ENCODE results near the gene GPATCH8.

The GPATCH8 gene

DNA sequence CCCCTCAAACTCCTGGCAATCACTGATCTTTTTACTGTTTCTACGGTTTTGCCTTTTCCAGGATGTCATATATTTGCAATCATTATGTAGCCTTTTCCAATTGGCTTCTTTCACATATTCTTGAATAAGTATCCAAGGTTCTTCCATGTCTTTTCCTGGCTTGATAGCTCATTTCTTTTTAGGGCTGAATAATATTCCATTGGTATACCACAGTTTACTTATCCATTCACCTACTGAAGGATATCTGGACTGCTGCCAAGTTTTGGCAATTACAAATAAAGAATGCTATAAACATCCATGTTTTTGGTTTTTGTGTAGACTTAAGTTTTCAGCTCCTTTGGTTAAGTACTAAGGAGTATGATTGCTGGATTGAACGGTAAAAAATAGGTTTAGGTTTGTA lies 16.0 kb downstream of the GPATCH8 start:
- TF ChIP-seq, protein P1, sequence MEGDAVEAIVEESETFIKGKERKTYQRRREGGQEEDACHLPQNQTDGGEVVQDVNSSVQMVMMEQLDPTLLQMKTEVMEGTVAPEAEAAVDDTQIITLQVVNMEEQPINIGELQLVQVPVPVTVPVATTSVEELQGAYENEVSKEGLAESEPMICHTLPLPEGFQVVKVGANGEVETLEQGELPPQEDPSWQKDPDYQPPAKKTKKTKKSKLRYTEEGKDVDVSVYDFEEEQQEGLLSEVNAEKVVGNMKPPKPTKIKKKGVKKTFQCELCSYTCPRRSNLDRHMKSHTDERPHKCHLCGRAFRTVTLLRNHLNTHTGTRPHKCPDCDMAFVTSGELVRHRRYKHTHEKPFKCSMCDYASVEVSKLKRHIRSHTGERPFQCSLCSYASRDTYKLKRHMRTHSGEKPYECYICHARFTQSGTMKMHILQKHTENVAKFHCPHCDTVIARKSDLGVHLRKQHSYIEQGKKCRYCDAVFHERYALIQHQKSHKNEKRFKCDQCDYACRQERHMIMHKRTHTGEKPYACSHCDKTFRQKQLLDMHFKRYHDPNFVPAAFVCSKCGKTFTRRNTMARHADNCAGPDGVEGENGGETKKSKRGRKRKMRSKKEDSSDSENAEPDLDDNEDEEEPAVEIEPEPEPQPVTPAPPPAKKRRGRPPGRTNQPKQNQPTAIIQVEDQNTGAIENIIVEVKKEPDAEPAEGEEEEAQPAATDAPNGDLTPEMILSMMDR (IDR thresholded peaks at IDR 0.05; ENCODE audit: borderline replicate concordance, control extremely low read depth, extremely low read depth, insufficient read depth, missing control alignments): no peak
- in situ Hi-C loops (cut with MboI; ENCODE audit: low sequenced_read_pairs, unreplicated experiment): no loop called here
- DNase-seq (ENCODE audit: low spot score): no peak

DNA sequence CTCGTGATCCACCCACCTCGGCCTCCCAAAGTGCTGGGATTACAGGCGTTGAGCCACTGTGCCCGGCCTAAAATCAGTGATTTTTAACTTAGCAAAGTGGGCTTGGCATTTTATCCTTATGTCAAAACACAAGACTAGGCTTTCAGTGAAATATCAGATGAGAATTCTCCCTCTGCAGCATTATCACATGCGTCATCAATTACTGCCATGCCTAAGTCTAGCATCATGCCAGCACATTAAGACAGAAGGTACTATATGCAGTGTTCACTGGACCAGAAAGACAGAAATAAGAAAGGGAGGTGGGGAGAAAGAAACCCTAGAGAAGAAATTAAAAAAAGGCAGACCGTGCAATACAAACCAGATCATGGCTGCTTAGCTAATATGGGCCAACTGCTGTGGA lies 29.8 kb downstream of the GPATCH8 start:
- TF ChIP-seq, protein P1 (IDR thresholded peaks at IDR 0.05; ENCODE audit: borderline replicate concordance, control extremely low read depth, extremely low read depth, insufficient read depth, missing control alignments): no peak
- no peak for DNase-seq (ENCODE audit: low spot score)
- in situ Hi-C loops (cut with MboI; ENCODE audit: low sequenced_read_pairs, unreplicated experiment): no loop called here

DNA sequence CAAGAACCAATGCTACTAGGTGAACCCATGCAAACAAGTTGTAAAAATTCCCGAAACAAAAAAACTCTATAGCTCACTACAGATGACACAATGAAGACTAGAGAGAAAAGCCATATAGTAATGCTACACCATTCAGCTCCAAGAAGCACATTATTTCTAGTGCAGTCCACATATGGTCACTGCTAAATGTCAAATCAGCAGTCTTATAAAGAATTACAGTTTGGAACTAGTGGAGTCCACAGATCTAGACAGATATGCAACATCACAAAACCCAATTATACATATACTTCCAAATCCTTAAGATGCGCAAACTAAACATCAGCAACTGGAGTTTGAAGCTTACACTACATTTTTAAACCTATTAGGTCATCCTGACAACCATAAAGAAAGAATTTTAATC lies 33.5 kb downstream of the GPATCH8 start:
- DNase-seq (ENCODE audit: low spot score): no peak
- TF ChIP-seq, protein P1 (IDR thresholded peaks at IDR 0.05; ENCODE audit: borderline replicate concordance, control extremely low read depth, extremely low read depth, insufficient read depth, missing control alignments): no peak
- in situ Hi-C loops (cut with MboI; ENCODE audit: low sequenced_read_pairs, unreplicated experiment): no loop called here

DNA sequence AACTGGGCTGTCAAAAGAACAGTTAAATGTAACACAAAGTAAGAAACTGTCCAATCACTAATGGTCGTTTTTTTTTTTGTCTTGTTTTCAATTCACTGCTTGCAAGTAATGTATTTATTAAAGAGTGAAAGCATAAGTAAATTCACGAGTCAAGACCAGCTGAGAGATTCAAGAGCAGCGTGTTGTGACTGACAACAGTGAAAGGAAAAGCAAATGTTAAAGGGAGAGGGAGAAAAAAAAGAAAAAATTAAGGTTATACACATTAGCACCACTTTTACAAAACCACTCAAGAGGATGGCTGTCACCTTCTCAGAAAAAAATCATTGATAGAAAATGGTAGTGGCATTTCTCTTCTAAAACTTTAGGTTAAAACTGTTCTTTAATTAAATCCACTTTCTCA lies 36.1 kb downstream of the GPATCH8 start:
- TF ChIP-seq, protein P1 (IDR thresholded peaks at IDR 0.05; ENCODE audit: borderline replicate concordance, control extremely low read depth, extremely low read depth, insufficient read depth, missing control alignments): no peak
- DNase-seq (ENCODE audit: low spot score): no peak
- in situ Hi-C loops (cut with MboI; ENCODE audit: low sequenced_read_pairs, unreplicated experiment): no loop called here

DNA sequence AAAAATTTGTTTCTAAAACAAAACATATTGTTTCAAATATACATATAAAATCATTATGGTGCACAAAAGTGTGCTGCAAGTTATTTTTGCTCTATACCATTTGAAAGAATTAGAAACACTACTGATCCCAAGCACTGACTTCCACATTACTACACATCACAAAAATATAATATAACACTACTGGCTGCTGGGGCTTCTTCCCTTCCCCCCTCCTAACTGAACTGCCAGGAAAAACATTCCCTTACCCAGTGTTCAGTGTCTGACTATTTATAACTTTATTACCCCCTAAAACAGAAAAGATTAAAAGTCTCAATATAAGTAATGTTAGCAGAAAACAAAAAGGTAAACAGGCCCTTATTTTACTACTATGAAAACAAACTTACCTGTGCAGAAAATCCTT lies 36.9 kb downstream of the GPATCH8 start:
- in situ Hi-C loops (cut with MboI; ENCODE audit: low sequenced_read_pairs, unreplicated experiment): no loop called here
- TF ChIP-seq, protein P1 (IDR thresholded peaks at IDR 0.05; ENCODE audit: borderline replicate concordance, control extremely low read depth, extremely low read depth, insufficient read depth, missing control alignments): no peak
- DNase-seq (ENCODE audit: low spot score): no peak

DNA sequence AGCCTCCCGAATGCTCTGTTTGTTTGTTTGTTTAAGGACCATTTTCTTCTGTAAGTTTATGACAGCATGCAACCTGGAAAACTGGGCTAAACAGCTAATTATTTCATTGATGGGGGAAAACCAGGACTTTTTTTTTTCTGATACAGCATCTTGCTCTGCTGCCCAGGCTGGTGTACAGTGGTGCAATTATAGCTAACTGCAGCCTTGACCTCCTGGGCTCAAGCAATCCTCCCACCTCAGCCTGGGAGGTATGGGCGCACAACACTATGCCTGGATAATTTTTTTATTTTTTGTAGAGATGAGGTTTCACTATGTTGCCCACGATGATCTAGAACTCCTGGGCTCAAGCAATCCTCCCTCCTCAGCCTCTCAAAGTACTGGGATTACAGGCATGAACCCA lies 37.3 kb downstream of the GPATCH8 start:
- in situ Hi-C loops (cut with MboI; ENCODE audit: low sequenced_read_pairs, unreplicated experiment): no loop called here
- DNase-seq (ENCODE audit: low spot score): no peak
- TF ChIP-seq, protein P1 (IDR thresholded peaks at IDR 0.05; ENCODE audit: borderline replicate concordance, control extremely low read depth, extremely low read depth, insufficient read depth, missing control alignments): no peak

DNA sequence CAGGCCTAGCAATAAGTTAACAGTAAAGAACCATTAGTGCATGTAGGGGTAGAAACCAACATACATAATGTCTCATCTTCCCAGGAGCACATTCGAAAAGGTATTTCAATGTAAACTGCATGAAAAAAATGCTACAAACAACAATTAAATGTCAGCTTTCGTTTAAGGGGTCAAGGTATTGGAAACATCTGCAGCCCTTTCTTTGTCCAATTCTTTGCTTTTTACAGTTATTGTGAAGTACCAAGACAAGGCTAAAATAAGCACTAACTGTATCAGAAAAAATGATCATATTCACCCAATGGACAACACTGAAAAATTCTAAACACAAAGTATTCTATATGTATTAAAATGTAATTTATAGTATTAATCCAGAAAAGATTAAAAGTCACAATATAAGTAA lies 37.9 kb downstream of the GPATCH8 start:
- in situ Hi-C loops (cut with MboI; ENCODE audit: low sequenced_read_pairs, unreplicated experiment): no loop called here
- no peak for DNase-seq (ENCODE audit: low spot score)
- TF ChIP-seq, protein P1 (IDR thresholded peaks at IDR 0.05; ENCODE audit: borderline replicate concordance, control extremely low read depth, extremely low read depth, insufficient read depth, missing control alignments): no peak
